Measurements from ENCODE around the gene SFTPB.

SFTPB gene

DNA sequence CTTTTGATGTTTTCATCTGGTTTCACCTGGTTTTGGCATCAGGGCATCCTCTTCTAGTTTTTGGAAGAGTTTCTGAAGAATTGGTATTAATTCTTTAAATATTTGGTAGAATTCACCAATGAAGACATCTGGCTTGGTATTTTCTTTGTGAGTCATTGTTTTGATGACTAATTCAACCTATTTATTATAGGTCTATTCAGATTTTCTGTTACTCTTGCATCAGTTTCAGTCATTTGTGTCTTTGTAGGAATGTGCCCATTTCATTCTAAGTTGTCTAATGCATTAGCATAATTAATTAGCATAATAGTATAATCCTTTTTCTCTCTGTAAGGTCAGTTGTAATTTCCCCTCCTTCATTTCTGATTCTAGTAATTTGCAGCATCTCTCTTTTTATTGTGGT lies 34.2 kb upstream of the SFTPB start:
- FAIRE-seq: no peak

DNA sequence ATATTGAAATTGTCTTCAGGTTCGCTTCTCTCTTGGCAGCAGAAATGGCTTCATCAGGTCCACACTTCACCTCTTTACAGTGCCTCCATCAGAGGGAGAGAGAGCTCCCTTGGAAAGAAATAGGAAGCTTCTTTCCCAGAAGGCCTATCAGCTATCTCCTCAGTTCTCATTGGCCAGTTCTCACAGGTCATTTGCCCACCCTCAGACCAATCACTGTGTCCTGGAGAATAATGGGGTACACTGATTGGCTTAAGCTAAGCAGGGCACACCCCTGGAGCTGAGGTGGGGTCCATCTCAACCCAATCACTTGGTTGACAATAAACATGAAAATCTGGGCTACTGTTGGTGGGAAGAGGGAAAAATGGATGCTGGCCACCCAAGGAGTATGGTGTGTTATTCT lies 31.3 kb upstream of the SFTPB start:
- no peak for FAIRE-seq

DNA sequence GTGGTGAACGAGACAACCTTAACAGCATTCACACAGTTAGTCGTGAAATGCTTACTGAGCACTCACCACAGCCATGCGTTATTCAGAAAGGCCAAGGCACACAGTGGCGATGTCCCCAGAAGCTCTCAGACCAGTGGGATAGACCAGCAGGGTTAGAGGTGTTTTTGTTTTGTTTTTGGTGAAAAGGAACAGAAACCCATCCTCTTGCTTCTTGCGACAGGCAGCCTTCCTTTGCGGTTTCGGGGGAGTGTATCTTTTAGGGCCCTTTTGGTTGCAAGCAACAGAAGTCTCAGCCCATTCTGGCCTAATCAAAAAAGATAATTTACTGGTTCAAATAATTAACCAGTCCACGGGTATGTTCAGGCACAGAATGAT lies 30.9 kb upstream of the SFTPB start:
- no peak for FAIRE-seq

DNA sequence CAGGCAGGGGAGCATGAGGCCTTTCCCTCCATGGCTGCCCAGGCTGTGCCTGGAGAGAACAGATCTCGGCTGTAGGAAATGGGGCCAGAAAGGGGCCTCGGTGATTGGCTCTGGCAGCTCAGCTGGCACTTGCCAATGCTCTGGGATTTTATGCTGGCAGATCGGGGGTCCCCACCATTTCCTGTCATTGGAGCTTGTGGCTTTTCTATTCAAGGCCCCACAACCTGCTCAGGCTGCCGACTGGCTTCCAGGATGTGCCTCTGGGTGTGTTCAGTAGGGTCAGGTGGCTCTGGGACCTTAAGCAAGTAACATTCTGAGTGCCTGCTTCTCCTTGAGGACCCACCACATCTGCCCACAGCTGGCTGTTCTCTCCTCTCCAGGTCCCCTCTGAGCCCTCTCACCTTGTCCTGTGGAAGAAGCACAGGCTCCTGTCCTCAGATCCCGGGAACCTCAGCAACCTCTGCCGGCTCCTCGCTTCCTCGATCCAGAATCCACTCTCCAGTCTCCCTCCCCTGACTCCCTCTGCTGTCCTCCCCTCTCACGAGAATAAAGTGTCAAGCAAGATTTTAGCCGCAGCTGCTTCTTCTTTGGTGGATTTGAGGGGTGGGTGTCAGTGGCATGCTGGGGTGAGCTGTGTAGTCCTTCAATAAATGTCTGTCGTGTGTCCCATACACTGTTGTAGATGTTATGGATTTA lies 30.3 kb upstream of the SFTPB start:
- no peak for FAIRE-seq

DNA sequence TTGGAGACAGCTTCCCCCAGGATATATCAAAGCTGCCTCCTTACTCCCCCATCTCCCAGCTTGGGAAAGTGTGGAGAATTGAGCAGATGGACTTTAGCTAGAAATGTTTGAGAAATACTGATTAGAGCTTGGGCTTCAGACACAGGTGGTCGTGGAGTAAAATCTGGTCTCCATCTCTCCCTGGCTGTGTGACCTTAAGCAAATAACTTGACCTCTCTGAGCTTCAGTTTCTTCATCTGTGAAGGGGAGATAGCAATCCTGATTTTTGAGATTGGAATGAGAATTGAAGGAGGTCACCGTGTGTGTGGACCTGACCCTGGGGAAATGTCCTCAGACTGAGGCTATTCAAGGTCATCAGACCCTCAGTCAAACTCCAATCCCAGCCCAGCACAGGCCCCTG lies 29.7 kb upstream of the SFTPB start:
- no peak for FAIRE-seq

DNA sequence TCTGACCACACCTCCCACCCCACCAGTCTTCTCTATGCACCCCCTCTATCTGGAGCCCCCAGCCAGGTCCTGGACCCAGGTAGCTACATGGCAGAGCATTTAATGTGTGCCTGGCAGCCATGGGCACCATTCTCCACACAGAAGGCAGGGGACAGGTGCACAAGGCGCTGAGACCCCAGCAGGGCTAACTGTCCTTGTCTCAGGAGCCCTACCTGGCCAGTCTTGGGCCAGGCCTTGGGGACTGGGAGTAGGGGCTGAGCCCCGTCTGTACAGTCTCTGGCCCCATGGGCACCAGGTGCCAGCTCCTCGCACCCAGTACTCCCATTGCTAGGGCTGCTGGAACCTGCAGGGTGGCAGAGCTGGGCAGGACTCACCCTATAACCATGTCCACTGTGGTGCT lies 29.1 kb upstream of the SFTPB start:
- no peak for FAIRE-seq

DNA sequence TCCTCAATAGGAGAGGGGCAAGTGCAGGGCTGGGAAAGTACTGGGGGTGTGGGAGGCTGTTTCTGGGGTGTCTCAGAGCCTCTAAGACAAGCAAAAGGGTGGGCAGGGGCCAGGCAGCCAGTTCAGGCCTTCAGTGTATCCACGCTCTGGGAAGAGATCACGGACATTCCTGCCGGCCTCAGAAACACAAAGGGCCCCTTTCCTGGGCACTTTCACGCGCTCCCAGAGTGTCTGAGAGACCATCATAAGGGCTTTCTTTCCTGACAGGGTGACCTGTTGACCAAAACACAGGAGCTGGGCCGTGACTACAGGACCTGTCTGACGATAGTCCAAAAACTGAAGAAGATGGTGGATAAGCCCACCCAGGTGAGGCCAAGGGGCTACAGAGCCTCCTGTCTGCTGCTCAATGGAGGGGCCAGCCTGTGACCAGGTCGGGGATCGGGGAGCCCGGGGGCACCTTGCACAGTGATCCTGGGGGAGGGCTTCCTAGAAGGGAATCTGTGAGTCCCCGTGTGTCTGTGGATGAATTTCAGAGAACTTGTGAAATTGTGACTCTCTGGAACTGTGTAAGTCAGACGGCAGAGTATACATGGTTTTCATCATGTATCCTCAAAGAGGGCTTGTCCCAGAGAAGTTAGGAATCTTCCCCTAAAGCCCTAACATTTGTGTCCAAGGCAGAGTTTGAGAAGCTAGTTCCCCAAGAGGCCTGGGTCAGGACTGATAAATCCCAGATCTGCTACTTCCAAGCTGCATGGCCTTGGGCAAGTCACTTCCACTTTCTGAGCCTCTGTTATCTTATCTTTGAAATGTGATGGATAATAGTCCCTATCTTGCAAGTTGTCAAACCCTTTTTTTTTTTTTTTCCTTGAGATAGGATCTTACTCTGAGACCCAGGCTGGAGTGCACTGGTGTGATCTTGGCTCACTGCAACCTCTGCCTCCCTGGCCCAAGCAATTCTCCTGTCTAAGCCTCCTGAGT lies 28.0 kb upstream of the SFTPB start:
- FAIRE-seq: no peak

DNA sequence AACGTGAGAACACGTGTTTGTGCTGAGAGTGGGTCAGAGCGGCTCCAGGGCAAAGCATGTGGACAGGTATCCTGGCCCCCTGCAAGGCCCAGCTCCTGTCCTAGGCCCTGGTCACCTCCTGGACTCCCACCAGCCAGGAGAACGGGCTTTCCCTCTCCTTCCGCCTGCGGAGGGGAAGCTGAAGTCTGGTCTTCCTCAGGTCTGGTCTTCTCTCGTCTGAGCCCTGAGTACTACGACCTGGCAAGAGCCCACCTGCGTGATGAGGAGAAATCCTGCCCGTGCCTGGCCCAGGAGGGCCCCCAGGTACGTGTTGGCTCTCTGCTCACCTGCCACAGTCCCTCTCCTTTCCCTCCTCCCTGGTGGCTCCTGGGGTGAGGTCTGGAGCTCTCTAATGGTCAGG lies 27.1 kb upstream of the SFTPB start:
- FAIRE-seq: no peak

DNA sequence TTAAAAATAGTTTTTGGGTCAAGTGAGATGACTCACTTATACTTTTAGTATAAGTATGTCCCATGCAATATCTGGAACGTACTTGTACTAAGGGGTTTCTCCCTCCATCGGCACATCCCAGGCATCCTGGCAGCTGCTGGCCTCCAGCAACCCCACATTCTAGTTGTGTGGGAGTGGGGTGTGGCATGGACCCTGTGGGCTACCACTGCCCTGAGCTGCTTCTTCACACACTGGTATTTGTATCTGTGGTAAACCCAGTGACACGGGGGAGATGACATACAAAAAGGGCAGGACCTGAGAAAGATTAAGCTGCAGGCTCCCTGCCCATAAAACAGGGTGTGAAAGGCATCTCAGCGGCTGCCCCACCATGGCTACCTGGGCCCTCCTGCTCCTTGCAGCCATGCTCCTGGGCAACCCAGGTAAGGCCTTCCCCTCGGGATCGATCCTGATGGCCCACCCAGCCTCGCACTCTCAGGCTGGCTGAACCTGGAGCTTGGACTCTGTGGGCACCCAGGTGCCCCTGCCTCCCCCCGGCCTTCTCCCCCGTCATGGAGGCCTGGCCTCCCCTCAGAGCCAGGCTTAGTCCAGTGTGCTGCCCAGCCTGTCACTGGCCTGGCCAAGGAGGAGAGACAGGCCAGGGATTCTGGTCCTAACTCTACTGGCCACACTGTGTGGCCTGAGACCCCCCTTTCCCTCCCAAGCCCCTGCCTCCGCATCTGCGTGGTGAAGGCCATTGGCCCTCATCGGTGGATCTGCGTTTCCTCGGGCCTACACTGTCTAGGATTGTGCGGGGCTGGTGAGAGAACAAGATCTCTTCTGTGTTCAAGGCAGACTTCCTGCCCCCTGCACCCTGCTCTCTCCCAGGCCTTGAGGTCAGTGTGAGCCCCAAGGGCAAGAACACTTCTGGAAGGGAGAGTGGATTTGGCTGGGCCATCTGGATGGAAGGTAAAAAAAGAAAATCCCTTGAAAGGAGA lies 26.3 kb upstream of the SFTPB start, which contains the start of gene GNLY:
GNLY (plus strand) TSS at position 307 of the 974 bp plus-strand sequence; CDS start at position 368, 61 bp downstream.
- no peak for FAIRE-seq

DNA sequence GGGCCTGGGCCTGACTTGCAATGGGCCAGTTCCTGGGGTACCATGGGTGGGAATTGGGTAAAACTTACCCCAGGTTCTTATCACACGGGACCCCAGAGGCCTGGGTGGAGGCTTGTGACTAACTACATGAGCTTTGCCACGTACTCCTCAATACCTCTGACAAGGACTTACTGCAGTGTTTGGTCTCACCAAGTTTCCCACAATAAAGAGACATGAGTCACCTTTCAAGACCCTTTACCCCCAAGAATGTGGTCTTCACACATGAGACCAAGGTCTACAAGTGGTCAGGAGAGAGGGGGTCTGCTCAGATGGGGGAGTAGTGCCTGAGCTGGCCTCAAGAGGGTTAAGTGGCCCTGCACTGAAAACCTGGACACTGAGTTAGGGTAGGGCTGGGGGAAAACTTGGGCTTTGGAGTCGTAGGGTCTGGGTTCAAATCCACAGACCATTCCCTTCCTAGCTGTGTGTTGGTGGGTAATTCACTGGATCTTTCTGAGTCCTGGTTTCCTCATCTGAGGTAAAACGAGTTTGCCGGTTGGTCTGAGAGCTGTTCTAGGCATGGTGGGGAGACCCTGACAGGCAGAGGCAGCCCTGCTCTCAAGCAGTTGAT lies 24.1 kb upstream of the SFTPB start:
- FAIRE-seq: no peak

DNA sequence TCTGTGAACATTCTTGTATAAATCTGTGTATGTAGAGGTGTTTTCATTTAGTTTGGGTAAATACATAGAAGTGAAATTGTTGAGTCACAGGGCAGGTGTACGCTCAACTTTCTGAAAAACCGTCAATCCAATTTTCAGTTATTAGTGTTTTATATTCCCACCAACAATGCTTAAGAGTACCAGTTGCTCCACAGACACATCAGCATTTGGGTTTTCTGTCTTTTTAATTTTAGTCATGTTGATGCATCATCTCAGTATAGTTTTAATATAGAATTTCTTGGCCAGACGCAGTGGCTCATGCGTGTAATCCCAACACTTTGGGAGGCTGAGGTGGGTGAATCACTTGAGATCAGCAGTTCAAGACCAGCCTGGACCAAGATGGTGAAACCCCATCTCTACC lies 22.9 kb upstream of the SFTPB start:
- no peak for FAIRE-seq

DNA sequence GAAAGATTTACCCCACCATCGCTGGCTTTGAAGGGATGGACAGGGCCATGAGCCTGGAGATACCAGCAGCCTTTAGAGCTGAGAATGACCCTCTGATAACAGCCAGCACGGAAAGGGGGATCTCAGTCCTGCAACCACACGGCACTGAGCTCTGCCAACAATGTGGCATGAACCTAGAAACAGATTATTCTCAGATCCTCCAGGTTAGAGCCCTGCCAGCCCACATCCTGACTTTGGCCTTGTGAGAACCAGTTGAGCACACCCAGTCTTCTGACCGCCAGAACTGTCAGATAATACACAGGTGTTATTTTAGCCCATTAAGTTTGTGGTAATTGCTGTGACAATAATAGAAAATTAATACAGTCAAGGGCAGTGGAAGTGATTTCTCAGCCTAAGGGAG lies 16.8 kb upstream of the SFTPB start:
- FAIRE-seq: no peak

DNA sequence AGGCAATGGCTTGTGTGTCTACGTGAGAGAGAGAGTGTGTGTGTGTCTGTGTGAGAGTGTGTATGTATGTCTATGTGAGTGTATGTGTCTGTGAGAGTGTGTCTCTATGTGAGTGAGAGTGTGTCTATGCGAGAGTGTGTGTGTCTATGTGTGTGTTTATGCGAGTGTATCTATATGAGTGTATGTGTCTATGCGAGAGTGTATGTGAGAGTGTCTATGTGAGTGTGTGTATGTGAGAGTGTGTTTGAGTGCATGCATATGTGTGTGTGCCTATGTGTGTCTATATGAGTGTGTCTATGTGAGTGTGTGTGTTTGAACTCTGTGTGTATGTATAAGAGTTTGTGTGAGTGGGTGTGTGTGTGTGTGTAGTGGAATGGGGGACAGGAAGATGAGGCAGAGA lies 16.4 kb upstream of the SFTPB start:
- no peak for FAIRE-seq

DNA sequence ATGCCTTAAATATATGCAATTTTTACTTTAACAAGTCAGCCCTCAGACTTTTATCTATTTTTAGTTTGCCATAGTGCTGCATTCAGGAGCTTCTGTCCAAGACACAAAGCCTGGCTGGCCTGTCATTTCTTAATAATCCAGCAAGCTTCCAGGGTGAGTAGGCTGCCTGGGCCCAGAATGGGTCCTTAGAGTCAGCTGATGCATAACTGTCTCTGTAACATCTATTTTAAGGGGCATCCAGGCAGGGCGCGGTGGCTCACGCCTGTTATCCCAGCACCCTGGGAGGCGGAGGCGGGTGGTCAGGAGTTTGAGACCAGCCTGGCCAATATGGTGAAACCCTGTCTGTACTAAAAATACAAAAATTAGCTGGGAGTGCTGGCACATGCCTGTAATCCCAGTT lies 14.4 kb upstream of the SFTPB start:
- FAIRE-seq: no peak

DNA sequence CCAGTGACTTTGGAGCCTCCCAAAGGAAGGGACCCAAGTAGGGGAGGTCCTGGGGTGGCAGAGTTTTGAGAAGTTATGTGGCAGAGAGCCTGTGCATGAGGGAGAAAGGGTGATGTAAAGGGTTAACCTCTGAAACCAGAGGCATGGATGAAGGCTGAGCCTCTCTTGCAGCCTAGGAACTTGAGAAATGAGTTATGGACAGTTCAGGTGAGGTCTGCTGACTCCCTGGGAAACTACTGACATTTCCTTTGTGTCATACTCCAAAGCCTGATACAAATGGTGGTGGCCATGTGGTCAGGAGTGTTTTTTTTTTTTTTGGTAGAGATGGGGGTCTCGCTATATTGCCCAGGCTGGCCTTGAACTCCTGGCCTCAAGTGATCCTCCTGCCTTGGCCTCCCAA lies 13.8 kb upstream of the SFTPB start:
- FAIRE-seq: no peak

DNA sequence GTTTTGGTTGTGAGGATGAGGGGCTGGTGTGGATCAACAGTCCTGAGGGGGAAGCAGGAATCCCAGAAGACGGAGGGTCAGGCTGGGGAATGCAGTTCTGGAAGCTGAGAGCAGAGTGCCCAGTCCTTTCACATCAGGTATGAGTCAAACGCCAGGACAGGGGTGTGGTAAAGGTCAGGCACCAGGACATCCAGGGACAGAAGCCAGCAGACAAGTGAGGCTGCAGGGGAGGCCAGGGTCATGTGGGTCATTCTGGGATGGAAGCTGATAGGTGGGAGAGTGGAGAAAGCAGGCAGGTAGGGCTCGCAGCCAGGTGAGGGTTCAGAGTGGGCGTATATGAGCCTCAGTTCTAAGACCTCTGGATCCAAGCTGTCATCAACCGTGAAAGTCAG lies 13.4 kb upstream of the SFTPB start:
- FAIRE-seq: no peak

DNA sequence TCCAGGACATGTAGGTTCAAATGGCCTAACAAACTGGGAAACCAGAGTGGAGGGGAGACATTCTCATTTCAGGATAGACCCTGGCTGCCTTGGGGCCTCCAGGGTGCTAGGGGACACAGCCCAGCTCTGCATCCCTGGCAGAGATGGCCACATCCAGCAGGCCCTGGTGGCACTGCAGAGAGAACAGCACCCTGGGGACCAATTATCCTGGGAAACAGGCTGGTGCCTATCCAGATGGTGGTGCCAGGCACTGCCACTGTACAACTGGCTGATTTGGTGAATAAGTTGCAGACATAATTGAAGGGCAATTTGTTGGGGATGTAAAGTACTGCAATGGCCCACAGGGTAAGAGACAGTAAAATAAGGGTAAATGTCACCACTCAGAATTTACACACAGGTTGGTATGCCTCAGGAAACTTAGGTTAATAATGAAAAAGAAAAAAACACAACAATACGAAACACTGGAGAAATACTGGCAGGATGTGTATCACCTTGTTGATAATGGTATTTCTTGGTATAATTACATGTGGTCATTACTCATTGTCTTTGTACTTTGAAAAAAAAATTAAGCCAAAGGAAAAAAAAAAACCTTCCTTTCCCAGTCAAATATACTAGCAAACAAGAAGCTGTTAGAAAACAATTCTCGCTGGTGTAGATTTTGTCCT lies 12.8 kb upstream of the SFTPB start:
- no peak for FAIRE-seq

DNA sequence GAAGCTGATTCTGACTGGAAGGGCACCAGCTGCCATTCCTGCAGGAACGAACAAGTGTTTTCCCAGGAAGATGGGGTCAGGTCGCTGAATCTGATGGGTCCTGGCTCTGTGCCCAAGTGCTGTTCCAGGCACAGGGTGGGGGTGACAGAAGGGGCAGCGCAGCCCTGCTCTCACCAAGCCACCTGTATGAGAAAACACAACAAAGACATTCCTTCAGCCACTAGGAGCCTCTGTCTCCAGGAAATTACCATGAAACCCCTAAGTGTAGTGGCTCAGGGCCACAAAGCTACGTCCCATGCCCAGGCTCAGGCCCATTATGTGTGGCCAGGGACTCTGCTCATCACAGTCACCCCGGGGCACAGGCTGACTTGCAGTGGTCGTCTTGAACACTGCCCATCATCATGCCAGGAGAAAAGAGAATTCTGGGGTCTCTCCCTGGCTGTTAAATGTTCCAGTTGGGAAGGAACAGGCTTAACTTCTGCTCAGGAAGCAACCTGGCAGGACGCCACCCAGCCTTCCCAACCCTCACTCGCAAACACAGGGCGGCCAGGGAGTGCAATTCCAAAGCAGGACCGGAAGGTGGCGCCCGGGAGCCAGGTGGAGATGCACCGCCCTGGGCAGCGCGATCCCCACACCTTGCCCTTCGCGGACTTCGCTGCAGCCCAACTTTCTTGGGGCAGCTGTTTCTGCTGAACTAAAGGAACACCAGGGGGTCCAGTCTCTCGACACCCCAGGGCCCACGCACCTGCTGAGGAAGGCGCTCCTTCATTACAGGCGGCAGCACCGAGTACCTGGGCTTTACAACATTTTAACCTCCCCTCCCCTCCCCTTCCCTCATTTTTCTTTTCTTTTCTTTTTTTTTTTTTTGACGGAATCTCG lies 11.0 kb upstream of the SFTPB start:
- FAIRE-seq: no peak

DNA sequence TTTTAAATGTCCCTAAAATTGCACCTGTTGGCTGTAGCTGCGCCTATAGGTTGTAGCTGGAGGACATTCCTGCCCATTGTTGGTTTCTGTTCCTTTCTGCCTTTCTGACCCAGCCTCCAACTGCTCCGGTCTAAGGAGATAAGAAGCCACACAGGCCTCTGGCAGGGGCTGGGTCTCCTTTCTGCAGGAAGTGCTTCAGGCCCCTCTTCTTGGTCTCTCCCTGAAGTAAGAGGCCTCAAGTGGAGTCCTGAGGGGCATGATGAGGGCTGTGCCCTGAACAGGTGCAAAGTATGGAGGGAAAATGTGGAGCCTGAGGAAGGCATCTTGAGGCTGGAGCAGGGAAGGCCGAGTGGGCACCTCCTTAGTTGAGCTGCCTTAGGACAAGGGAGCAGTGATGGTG lies 10.4 kb upstream of the SFTPB start:
- no peak for FAIRE-seq

DNA sequence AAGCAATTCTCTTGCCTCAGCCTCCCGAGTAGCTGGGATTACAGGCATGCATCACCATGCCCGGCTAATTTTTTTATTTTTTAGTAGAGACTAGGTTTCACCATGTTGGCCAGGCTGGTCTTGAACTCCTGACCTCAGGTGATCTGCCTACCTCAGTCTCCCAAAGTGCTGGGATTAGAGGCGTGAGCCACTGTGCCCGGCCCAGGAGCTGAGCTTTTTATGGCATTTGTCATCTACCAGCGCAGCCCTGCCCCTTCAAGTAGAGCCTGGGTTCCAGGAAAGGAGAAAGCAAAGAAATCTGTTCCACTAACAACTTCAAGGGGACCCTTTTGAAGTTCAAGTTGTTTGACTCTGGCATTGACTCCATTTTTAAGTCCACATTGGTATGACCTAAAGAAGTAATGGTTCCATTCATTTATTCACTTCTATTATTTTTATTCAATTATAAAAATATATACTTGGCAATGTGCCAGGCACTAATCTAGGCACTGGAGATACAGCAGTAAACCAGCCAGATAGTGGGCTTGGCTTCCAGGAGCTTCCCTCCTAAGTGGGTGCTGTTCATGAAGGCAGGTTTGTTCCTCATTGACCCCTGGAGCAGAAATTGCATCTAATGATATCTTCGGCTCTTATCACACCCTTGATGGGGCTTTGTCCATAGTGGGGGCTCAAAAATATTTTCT lies 8.0 kb upstream of the SFTPB start:
- FAIRE-seq: no peak
